ENCODE data around the gene MISP. TPM values are rescaled to one million over a fixed set of nuclear protein-coding genes. Genes with fewer than 3 reads are reported as not detected.

The MISP gene
- total and polyA plus RNA-seq, 2 of the 8 experiments (the other 6 are each of a cell fraction or from before 2014, with no cell fraction given) = 0.43 to 0.45 TPM

- no peak for TF ChIP-seq BACH1 (IDR thresholded peaks at IDR 0.05; ENCODE audit: low read length)
These were observed 51.1 kb downstream of the MISP start (continued) for GRCh38 chr19:801861-802497.
